HEK293 (cell line): ENCODE data around the gene LDLRAD4.

Experiments
- CTCF ChIA-PET: fragments of 350-600 bp; formaldehyde crosslinking; extraction: SDS; loops from one replicate; lab custom pipeline; 2021; ENCODE audit warnings: antibody characterized with exemption; lab: Yijun Ruan, JAX
- POLR2A ChIA-PET: fragments of 300-600 bp; formaldehyde crosslinking; extraction: SDS; loops from one replicate; lab custom pipeline; 2020; ENCODE audit warnings: antibody characterized with exemption, inconsistent platforms; lab: Yijun Ruan, JAX
- H3K27ac ChIP-seq: fragments of 200-500 bp; sonication (Bioruptor generic); 2 replicates; pipeline ENCODE4 v1.5.1; 2014; ENCODE audit warnings: low read depth, low read length, control low read depth, inconsistent platforms; ENCODE audit errors: extremely low read depth
- H3K36me3 ChIP-seq, 2 experiments: fragments of 200-500 bp in 1 of 2; sonication (Bioruptor generic) in 1 of 2; 1 replicate in 1 of 2; 2 replicates in 1 of 2; pipeline ENCODE4 v1.5.1; 2014 to 2017; ENCODE audit warnings: inconsistent platforms in 2 of 2, low read length in 2 of 2; ENCODE audit not compliant: control insufficient read depth in 2 of 2, insufficient read depth in 1 of 2
- H3K4me1 ChIP-seq: fragments of 200-500 bp; sonication (Bioruptor generic); 2 replicates; pipeline ENCODE4 v1.5.1; 2014; ENCODE audit warnings: mild to moderate bottlenecking, low read length, inconsistent platforms; ENCODE audit not compliant: control insufficient read depth, insufficient read depth
- H3K4me3 ChIP-seq: 2 replicates; pipeline ENCODE4 v1.5.1; 2011; ENCODE audit warnings: low read depth, mild to moderate bottlenecking, control low read depth, low read length, moderate library complexity
- H3K9me3 ChIP-seq: fragments of 200-500 bp; sonication (Bioruptor generic); 2 replicates; pipeline ENCODE4 v1.5.1; 2014; ENCODE audit warnings: low read depth, low read length, inconsistent platforms; ENCODE audit not compliant: control insufficient read depth, insufficient read depth
- KLF10 ChIP-seq: fragments of 450-650 bp; IDR thresholded peaks from 2 replicates; pipeline ENCODE4 v1.5.1; 2018; ENCODE audit warnings: missing biosample characterization, mild to moderate bottlenecking, missing genetic modification characterization
- PRDM1 ChIP-seq: fragments of 450-650 bp; formaldehyde crosslinking; IDR thresholded peaks from 2 replicates; pipeline ENCODE4; 2016; ENCODE audit warnings: missing biosample characterization, missing genetic modification characterization
- YY1 ChIP-seq: fragments of 450-650 bp; formaldehyde crosslinking; IDR thresholded peaks from 2 replicates; pipeline ENCODE4 v1.5.1; 2018; ENCODE audit warnings: missing biosample characterization, missing genetic modification characterization
- ZBTB17 ChIP-seq: fragments of 450-650 bp; formaldehyde crosslinking; IDR thresholded peaks from 2 replicates; pipeline ENCODE4 v1.5.1; 2016; ENCODE audit warnings: missing biosample characterization, missing genetic modification characterization
- ZBTB7A ChIP-seq: fragments of 450-650 bp; formaldehyde crosslinking; IDR thresholded peaks from 2 replicates; pipeline ENCODE4 v1.5.1; 2016; ENCODE audit warnings: low read depth, missing biosample characterization, missing genetic modification characterization
- ZFP3 ChIP-seq: fragments of 450-650 bp; formaldehyde crosslinking; IDR thresholded peaks from 2 replicates; pipeline ENCODE4 v1.5.1; 2016; ENCODE audit warnings: low read depth, missing biosample characterization, missing genetic modification characterization
- ZNF114 ChIP-seq: fragments of 450-650 bp; formaldehyde crosslinking; IDR thresholded peaks from 2 replicates; pipeline ENCODE4 v1.5.0; 2017; ENCODE audit warnings: missing biosample characterization, missing genetic modification characterization
- ZNF221 ChIP-seq: fragments of 450-650 bp; formaldehyde crosslinking; IDR thresholded peaks from 2 replicates; pipeline ENCODE4 v1.5.1; 2017; ENCODE audit warnings: missing biosample characterization, missing genetic modification characterization, borderline replicate concordance
- ZNF341 ChIP-seq: fragments of 450-650 bp; formaldehyde crosslinking; IDR thresholded peaks from 2 replicates; pipeline ENCODE4; 2016; ENCODE audit warnings: low read depth, missing biosample characterization, missing genetic modification characterization
- ZNF623 ChIP-seq: fragments of 450-650 bp; formaldehyde crosslinking; IDR thresholded peaks from 2 replicates; pipeline ENCODE4 v1.5.1; 2016; ENCODE audit warnings: missing biosample characterization, missing genetic modification characterization
- ZNF629 ChIP-seq: fragments of 450-650 bp; formaldehyde crosslinking; IDR thresholded peaks from 2 replicates; pipeline ENCODE4 v1.5.1; 2017; ENCODE audit warnings: missing biosample characterization, missing genetic modification characterization
- ZNF654 ChIP-seq: fragments of 450-650 bp; formaldehyde crosslinking; IDR thresholded peaks from 2 replicates; pipeline ENCODE4 v1.5.1; 2016; ENCODE audit warnings: low read depth, missing biosample characterization, missing genetic modification characterization
- ZNF837 ChIP-seq: fragments of 450-650 bp; formaldehyde crosslinking; IDR thresholded peaks from 2 replicates; pipeline ENCODE4 v1.5.1; 2016; ENCODE audit warnings: missing biosample characterization, missing genetic modification characterization
- ZXDB ChIP-seq: fragments of 450-650 bp; formaldehyde crosslinking; IDR thresholded peaks from 2 replicates; pipeline ENCODE4 v1.5.1; 2016; ENCODE audit warnings: missing biosample characterization, missing genetic modification characterization
- TF ChIP-seq, protein P1 (sequence below): fragments of 450-650 bp; formaldehyde crosslinking; IDR thresholded peaks from 2 replicates; pipeline ENCODE4 v1.5.0; 2017; ENCODE audit warnings: missing biosample characterization, missing genetic modification characterization, borderline replicate concordance
- TF ChIP-seq, protein P2 (sequence below): fragments of 450-650 bp; formaldehyde crosslinking; IDR thresholded peaks from 2 replicates; pipeline ENCODE4 v1.5.1; 2016; ENCODE audit warnings: missing biosample characterization, missing genetic modification characterization, low read depth
- TF ChIP-seq, protein P3 (sequence below): fragments of 450-650 bp; IDR thresholded peaks from 2 replicates; pipeline ENCODE4 v1.5.1; 2018; ENCODE audit warnings: missing biosample characterization, mild to moderate bottlenecking, missing genetic modification characterization
- TF ChIP-seq, protein P4 (sequence below): fragments of 450-650 bp; formaldehyde crosslinking; IDR thresholded peaks from 2 replicates; pipeline ENCODE4 v1.5.1; 2016; ENCODE audit warnings: missing biosample characterization, missing genetic modification characterization

Gene LDLRAD4

DNA sequence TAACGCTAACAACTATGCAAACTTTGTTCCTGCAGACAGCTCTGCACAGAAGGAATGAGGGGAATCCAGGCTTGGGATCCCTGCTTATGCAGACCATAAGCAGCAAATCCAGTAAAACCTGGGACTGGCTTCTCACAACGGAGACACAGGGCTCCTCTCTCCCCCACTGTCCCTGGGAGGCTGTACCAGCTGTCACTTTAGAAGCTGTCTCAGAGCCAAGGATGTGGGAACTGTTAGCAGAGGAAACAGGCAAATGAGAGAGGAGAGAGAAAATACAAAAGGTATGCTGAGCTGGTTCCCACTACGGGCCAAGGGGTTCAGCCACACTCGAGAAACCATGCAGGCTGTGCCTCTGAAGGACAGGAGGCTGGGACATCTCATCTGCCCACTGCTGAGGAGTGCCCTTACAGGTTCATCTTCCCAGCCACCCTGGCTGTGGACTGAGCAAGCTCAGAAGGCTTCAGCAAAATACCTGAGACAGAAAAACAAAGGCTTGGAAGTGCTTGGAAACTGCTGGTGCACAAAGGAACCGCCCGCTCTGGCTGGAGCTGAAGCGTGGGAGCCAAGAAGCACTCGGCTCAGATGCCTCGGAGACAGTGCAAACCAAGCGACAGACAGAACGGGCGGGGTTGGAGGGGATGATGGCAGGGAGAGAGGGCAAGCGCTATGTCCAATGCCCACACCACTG is 435.3 kb downstream of the LDLRAD4 start:
- ChIA-PET POLR2A (no interaction called here), CTCF (interaction anchor here (0.7 to 1.6 kb wide), 3 partner anchors 21 to 518 kb away, joined by 3 to 4 read pairs (median 3); partner anchors contain the start of gene FAM210A)
- H3K27ac ChIP-seq, result no peak overlapping the region
- TF ChIP-seq ZNF341, result no peak
- no peak for TF ChIP-seq ZNF623 (tag by site-specific recombination)
- no peak for TF ChIP-seq KLF10 (tag by site-specific recombination)
- no peak overlapping the region for H3K4me3 ChIP-seq
- no peaks in the 10 kb centered on the region for H3K9me3 ChIP-seq
- H3K4me1 ChIP-seq, result no peaks in the 10 kb centered on the region; the same call in 1 of the 2 replicates
- H3K36me3 ChIP-seq, result no peaks in the 10 kb centered on the region

DNA sequence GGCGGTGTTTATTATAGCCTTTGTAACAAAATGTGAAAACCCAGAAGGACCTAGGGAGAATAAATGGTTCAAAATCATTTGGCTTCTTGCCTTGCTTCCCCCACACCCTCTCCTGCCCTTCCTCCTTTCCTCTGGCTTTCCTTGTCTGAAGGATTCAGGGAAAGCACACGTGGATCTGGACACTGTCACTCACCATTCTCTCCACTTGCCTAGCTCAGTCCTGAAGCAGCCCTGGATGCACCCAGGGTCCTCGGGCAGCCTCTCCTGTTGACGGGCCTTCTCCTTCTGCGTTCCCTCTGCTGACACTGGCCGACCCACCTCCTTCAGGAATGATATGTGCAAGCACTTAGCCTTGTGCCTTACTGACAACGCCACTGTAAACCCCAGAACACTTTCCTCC is 439.4 kb downstream of the LDLRAD4 start:
- no peak overlapping the region for H3K4me3 ChIP-seq
- no peaks in the 10 kb centered on the region for H3K9me3 ChIP-seq
- H3K36me3 ChIP-seq, result no peaks in the 10 kb centered on the region
- no peak overlapping the region for H3K27ac ChIP-seq
- ChIA-PET POLR2A (no interaction called here), CTCF (no interaction called here)
- TF ChIP-seq, protein P1, sequence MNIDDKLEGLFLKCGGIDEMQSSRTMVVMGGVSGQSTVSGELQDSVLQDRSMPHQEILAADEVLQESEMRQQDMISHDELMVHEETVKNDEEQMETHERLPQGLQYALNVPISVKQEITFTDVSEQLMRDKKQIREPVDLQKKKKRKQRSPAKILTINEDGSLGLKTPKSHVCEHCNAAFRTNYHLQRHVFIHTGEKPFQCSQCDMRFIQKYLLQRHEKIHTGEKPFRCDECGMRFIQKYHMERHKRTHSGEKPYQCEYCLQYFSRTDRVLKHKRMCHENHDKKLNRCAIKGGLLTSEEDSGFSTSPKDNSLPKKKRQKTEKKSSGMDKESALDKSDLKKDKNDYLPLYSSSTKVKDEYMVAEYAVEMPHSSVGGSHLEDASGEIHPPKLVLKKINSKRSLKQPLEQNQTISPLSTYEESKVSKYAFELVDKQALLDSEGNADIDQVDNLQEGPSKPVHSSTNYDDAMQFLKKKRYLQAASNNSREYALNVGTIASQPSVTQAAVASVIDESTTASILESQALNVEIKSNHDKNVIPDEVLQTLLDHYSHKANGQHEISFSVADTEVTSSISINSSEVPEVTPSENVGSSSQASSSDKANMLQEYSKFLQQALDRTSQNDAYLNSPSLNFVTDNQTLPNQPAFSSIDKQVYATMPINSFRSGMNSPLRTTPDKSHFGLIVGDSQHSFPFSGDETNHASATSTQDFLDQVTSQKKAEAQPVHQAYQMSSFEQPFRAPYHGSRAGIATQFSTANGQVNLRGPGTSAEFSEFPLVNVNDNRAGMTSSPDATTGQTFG (tag by site-specific recombination), result no peak
- peak; percentile 55; the same call in 1 of the 2 replicates for TF ChIP-seq PRDM1 (tag by site-specific recombination)
- H3K4me1 ChIP-seq, result no peaks in the 10 kb centered on the region

DNA sequence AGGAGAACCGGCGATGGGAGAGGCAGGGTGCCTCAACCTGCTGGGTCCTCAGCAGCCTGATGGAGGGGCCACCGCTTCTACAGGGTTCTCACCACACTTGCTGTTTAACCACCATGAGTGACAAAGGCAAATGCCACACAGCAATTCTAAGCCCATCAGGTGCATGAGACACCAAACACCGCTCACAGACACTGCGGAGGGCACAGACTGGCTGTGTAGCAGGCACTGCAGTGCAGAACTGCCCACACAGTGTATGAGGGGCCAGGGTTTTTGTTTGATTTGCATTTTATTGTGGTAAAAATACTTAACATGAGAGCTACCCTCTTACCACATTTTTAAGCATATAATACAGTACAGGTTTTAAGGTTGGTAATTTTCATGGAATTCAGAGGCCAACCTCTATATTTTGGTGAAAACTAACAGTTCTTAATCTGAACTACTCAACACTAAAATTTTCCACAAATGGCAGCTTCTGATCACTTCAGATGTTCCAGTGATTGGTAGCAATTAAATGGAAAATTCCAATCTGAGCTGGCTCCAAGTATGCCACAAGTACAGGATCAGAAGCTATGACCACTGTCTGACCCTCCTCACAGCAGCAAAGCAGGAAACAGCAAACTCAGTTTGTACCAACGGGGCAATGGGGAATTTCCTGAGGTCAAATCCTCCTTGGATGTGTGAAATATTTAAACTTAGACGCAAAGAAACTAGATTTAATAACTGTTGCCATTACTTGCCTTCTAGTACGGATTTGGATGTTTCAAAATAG is 440.1 kb downstream of the LDLRAD4 start:
- Histone ChIP-seq H3K27ac (no peak overlapping the region), H3K4me1 (no peaks in the 10 kb centered on the region), H3K36me3 (no peaks in the 10 kb centered on the region), H3K9me3 (no peaks in the 10 kb centered on the region), H3K4me3 (no peak overlapping the region)
- ChIA-PET CTCF (no interaction called here), POLR2A (no interaction called here)
- TF ChIP-seq PRDM1 (tag by site-specific recombination) (no peak), ZXDB (tag by site-specific recombination) (no peak), ZBTB17 (no peak)

DNA sequence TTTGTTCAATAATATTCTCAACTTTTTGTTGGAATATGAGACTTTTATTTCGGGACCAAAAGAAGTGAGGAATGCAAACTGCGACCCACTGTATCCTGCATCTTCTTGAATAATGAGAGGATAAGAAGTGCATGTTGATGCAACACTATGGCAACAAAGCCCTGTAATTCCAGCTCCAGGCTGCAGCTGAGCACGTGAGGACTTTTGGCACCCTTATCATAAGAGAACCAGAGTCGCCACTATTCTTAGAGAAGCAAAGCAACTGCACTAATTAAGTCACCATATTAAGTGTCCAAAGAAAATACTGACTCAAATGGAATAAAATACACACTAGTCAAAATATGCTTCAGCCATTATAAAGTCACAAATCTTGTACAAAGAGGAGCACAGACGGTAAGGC is 441.9 kb downstream of the LDLRAD4 start:
- H3K36me3 ChIP-seq, result peaks cover 0 to 6% of the 10 kb centered on the region in 2 experiments; a peak in 1 of 3 replicates
- POLR2A ChIA-PET, result no interaction called here
- H3K27ac ChIP-seq, result no peak overlapping the region
- no peaks in the 10 kb centered on the region for H3K9me3 ChIP-seq
- H3K4me1 ChIP-seq, result no peaks in the 10 kb centered on the region
- H3K4me3 ChIP-seq, result no peak overlapping the region
- CTCF ChIA-PET, result no interaction called here
- no peak for TF ChIP-seq ZNF114 (tag by site-specific recombination)
- no peak for TF ChIP-seq ZNF221 (tag by site-specific recombination)
- TF ChIP-seq, protein P2, sequence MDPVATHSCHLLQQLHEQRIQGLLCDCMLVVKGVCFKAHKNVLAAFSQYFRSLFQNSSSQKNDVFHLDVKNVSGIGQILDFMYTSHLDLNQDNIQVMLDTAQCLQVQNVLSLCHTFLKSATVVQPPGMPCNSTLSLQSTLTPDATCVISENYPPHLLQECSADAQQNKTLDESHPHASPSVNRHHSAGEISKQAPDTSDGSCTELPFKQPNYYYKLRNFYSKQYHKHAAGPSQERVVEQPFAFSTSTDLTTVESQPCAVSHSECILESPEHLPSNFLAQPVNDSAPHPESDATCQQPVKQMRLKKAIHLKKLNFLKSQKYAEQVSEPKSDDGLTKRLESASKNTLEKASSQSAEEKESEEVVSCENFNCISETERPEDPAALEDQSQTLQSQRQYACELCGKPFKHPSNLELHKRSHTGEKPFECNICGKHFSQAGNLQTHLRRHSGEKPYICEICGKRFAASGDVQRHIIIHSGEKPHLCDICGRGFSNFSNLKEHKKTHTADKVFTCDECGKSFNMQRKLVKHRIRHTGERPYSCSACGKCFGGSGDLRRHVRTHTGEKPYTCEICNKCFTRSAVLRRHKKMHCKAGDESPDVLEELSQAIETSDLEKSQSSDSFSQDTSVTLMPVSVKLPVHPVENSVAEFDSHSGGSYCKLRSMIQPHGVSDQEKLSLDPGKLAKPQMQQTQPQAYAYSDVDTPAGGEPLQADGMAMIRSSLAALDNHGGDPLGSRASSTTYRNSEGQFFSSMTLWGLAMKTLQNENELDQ (tag by site-specific recombination), result no peak
- no peak for TF ChIP-seq ZNF654 (tag by site-specific recombination)
- TF ChIP-seq ZNF837 (tag by site-specific recombination), result no peak
- TF ChIP-seq, protein P3, sequence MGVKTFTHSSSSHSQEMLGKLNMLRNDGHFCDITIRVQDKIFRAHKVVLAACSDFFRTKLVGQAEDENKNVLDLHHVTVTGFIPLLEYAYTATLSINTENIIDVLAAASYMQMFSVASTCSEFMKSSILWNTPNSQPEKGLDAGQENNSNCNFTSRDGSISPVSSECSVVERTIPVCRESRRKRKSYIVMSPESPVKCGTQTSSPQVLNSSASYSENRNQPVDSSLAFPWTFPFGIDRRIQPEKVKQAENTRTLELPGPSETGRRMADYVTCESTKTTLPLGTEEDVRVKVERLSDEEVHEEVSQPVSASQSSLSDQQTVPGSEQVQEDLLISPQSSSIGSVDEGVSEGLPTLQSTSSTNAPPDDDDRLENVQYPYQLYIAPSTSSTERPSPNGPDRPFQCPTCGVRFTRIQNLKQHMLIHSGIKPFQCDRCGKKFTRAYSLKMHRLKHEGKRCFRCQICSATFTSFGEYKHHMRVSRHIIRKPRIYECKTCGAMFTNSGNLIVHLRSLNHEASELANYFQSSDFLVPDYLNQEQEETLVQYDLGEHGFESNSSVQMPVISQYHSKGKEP, result no peak
- no peak for TF ChIP-seq ZFP3 (tag by site-specific recombination)
- no peak for TF ChIP-seq YY1 (tag by site-specific recombination)
- TF ChIP-seq ZNF629 (tag by site-specific recombination), result no peak
- TF ChIP-seq, protein P4, sequence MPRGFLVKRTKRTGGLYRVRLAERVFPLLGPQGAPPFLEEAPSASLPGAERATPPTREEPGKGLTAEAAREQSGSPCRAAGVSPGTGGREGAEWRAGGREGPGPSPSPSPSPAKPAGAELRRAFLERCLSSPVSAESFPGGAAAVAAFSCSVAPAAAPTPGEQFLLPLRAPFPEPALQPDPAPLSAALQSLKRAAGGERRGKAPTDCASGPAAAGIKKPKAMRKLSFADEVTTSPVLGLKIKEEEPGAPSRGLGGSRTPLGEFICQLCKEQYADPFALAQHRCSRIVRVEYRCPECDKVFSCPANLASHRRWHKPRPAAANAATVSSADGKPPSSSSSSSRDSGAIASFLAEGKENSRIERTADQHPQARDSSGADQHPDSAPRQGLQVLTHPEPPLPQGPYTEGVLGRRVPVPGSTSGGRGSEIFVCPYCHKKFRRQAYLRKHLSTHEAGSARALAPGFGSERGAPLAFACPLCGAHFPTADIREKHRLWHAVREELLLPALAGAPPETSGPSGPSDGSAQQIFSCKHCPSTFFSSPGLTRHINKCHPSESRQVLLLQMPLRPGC, result no peak
- no peak for TF ChIP-seq ZBTB7A (tag by site-specific recombination)
- no peak for TF ChIP-seq KLF10 (tag by site-specific recombination)
